T-helper 1 cell (primary cell): ENCODE results near the gene C2orf72.

ENCODE experiments used
- DNase-seq, 5 donors: peaks; one replicate each; pipeline ENCODE4 v3.0.0-alpha.2; 2012 to 2020

The C2orf72 gene

GRCh38 chr2:231084565-231084964 is 47.2 kb downstream of the C2orf72 start:
- DNase-seq: no peak

GRCh38 chr2:231088754-231089153 is 51.4 kb downstream of the C2orf72 start:
- no peak for DNase-seq

GRCh38 chr2:231093933-231094332 is 56.6 kb downstream of the C2orf72 start:
- DNase-seq: no peak

- DNase-seq: no peak
These were observed 57.5 kb downstream of the C2orf72 start for GRCh38 chr2:231094736-231095346.
